Measurements from ENCODE around the gene GTF3C1.
"Not testable (repeated sequence)": the region's sequence is repeated elsewhere in the genome, so short reads cannot be mapped to it uniquely, and the experiment has no call there.

- not testable (repeated sequence) for TF ChIP-seq CTCF (IDR thresholded peaks at IDR 0.05 in 8 of 11, conservative IDR thresholded peaks at IDR 0.05 in 3 of 11); POLR2A (IDR thresholded peaks at IDR 0.05); POLR2AphosphoS5 (IDR thresholded peaks at IDR 0.05)
These were observed 116.5 kb downstream of the GTF3C1 start for GRCh38 chr16:27433191-27433590.
